OCI-LY1 (cell line): Measurements from ENCODE around the gene UTP15.

Source experiments
- H2AFZ ChIP-seq: fragments of 200-600 bp; sonication (generic), shearing (Covaris generic); 2 replicates; pipeline ENCODE4 v1.6.0; 2014; ENCODE audit warnings: antibody characterized with exemption, mild to moderate bottlenecking, low read length
- H3F3A ChIP-seq: fragments of 200-600 bp; sonication (generic), shearing (Covaris generic); 2 replicates; pipeline ENCODE4 v1.6.0; 2014; ENCODE audit warnings: mild to moderate bottlenecking, antibody characterized with exemption, low read length, moderate library complexity; ENCODE audit not compliant: insufficient read depth
- H3K27ac ChIP-seq: fragments of 200-600 bp; sonication (generic); 2 replicates; pipeline ENCODE4 v1.5.1; 2014; ENCODE audit warnings: low read length, mixed run types, mild to moderate bottlenecking, low read depth; ENCODE audit not compliant: poor library complexity, severe bottlenecking
- H3K27me3 ChIP-seq: fragments of 200-600 bp; sonication (generic); 2 replicates; pipeline ENCODE4 v1.6.0; 2014; ENCODE audit warnings: antibody characterized with exemption, mild to moderate bottlenecking, low read length, moderate library complexity; ENCODE audit not compliant: insufficient read depth
- H3K36me3 ChIP-seq: fragments of 200-600 bp; sonication (generic); 2 replicates; pipeline ENCODE4 v1.6.1; 2014; ENCODE audit warnings: mild to moderate bottlenecking, antibody characterized with exemption, low read length, moderate library complexity, mixed read lengths; ENCODE audit not compliant: insufficient read depth
- H3K4me1 ChIP-seq: fragments of 200-600 bp; sonication (generic); 2 replicates; pipeline ENCODE4 v1.5.1; 2014; ENCODE audit warnings: mild to moderate bottlenecking, low read length, moderate library complexity; ENCODE audit not compliant: insufficient read depth, severe bottlenecking
- H3K4me2 ChIP-seq: fragments of 200-600 bp; sonication (generic), shearing (Covaris generic); 2 replicates; pipeline ENCODE4 v1.6.1; 2014; ENCODE audit warnings: low read length
- H3K4me3 ChIP-seq: fragments of 200-600 bp; sonication (generic); 2 replicates; pipeline ENCODE4 v1.5.1; 2014; ENCODE audit warnings: low read length, low read depth, mild to moderate bottlenecking, mixed read lengths; ENCODE audit not compliant: poor library complexity, severe bottlenecking
- H3K79me2 ChIP-seq: fragments of 200-600 bp; shearing (Covaris generic); 2 replicates; pipeline ENCODE4 v1.6.1; 2016; ENCODE audit warnings: mixed run types, low read length, mixed read lengths; ENCODE audit not compliant: insufficient read depth
- H3K9ac ChIP-seq: fragments of 200-600 bp; sonication (generic), shearing (Covaris generic); 2 replicates; pipeline ENCODE4 v1.6.1; 2014; ENCODE audit warnings: mild to moderate bottlenecking, low read length, mixed read lengths
- H3K9me2 ChIP-seq: fragments of 200-600 bp; sonication (generic), shearing (Covaris generic); 2 replicates; pipeline ENCODE4 v1.6.1; 2014; ENCODE audit warnings: low read depth, mild to moderate bottlenecking, low read length, mixed read lengths
- H3K9me3 ChIP-seq: fragments of 200-600 bp; shearing (Covaris generic); 2 replicates; pipeline ENCODE4 v1.6.1; 2014; ENCODE audit warnings: low read length, mixed read lengths
- H4K20me1 ChIP-seq: fragments of 200-600 bp; sonication (generic), shearing (Covaris generic); 2 replicates; pipeline ENCODE4 v1.6.0; 2016; ENCODE audit warnings: mild to moderate bottlenecking, low read length; ENCODE audit not compliant: insufficient read depth
- CTCF ChIP-seq: fragments of 200-600 bp; sonication (generic), shearing (Covaris generic); IDR thresholded peaks from 2 replicates; pipeline ENCODE4 v1.5.1; 2017; ENCODE audit warnings: mild to moderate bottlenecking, antibody characterized with exemption, low read length, moderate library complexity, mixed read lengths
- EZH2 ChIP-seq: fragments of 200-600 bp; sonication (generic), shearing (Covaris generic); IDR thresholded peaks from 2 replicates; pipeline ENCODE4 v1.8.0; 2017; ENCODE audit warnings: borderline replicate concordance, mixed run types, mild to moderate bottlenecking, antibody characterized with exemption, low read length, moderate library complexity, mixed read lengths

Gene UTP15

GRCh38 chr5:73615085-73615484 lies 49.5 kb downstream of the UTP15 start:
- no peaks in the 10 kb centered on the region for H3K79me2 ChIP-seq
- no peaks in the 10 kb centered on the region for H3F3A ChIP-seq
- no peaks in the 10 kb centered on the region for H3K9me2 ChIP-seq
- H3K4me2 ChIP-seq, result no peak overlapping the region
- H3K27ac ChIP-seq, result no peak overlapping the region
- H3K36me3 ChIP-seq, result no peaks in the 10 kb centered on the region
- H3K27me3 ChIP-seq, result no peaks in the 10 kb centered on the region
- no peak overlapping the region for H3K9ac ChIP-seq
- no peaks in the 10 kb centered on the region for H4K20me1 ChIP-seq
- H3K9me3 ChIP-seq, result no peaks in the 10 kb centered on the region
- no peak for TF ChIP-seq CTCF
- TF ChIP-seq EZH2, result no peak
- H2AFZ ChIP-seq, result no peak overlapping the region
- H3K4me1 ChIP-seq, result no peaks in the 10 kb centered on the region
- no peak overlapping the region for H3K4me3 ChIP-seq

GRCh38 chr5:73615947-73616346 lies 50.4 kb downstream of the UTP15 start:
- Histone ChIP-seq H3K9me2 (no peaks in the 10 kb centered on the region), H3K4me1 (no peaks in the 10 kb centered on the region), H4K20me1 (no peaks in the 10 kb centered on the region), H3K27ac (no peak overlapping the region), H3F3A (no peaks in the 10 kb centered on the region), H3K79me2 (no peaks in the 10 kb centered on the region), H3K36me3 (no peaks in the 10 kb centered on the region), H3K27me3 (no peaks in the 10 kb centered on the region), H3K9me3 (no peaks in the 10 kb centered on the region), H3K4me2 (no peak overlapping the region), H3K4me3 (no peak overlapping the region), H2AFZ (no peak overlapping the region), H3K9ac (no peak overlapping the region)
- no peak for TF ChIP-seq CTCF
- no peak for TF ChIP-seq EZH2

GRCh38 chr5:73617510-73618279 lies 52.2 kb downstream of the UTP15 start:
- Histone ChIP-seq H4K20me1 (no peaks in the 10 kb centered on the region), H3K9ac (no peak overlapping the region), H3F3A (no peaks in the 10 kb centered on the region), H3K9me2 (no peaks in the 10 kb centered on the region), H3K27ac (no peak overlapping the region), H3K9me3 (no peaks in the 10 kb centered on the region), H3K79me2 (no peaks in the 10 kb centered on the region), H3K27me3 (no peaks in the 10 kb centered on the region), H3K4me3 (no peak overlapping the region), H3K4me2 (no peak overlapping the region), H3K36me3 (no peaks in the 10 kb centered on the region), H2AFZ (no peak overlapping the region), H3K4me1 (no peaks in the 10 kb centered on the region)
- TF ChIP-seq EZH2 (no peak), CTCF (no peak)
